Parathyroid adenoma (tissue), 2 donors: Measurements from ENCODE around the gene PALLD.
A peak's percentile ranks its signal among the peaks of the same experiment; 100 is the strongest.

Source experiments
- H2AFZ ChIP-seq: fragments of 300-600 bp; sonication (generic); one replicate; pipeline ENCODE4 v1.7.0; 2017; ENCODE audit warnings: antibody characterized with exemption, mild to moderate bottlenecking
- H3K27ac ChIP-seq: fragments of 300-600 bp; sonication (generic); one replicate; pipeline ENCODE4 v1.7.0; 2017
- H3K27me3 ChIP-seq: fragments of 300-600 bp; sonication (generic); one replicate; pipeline ENCODE4 v1.7.0; 2017; ENCODE audit warnings: low read length; ENCODE audit not compliant: control insufficient read depth, insufficient read depth
- H3K36me3 ChIP-seq: fragments of 300-600 bp; sonication (generic); one replicate; pipeline ENCODE4 v1.7.0; 2017; ENCODE audit warnings: low read length; ENCODE audit not compliant: control insufficient read depth, insufficient read depth
- H3K4me1 ChIP-seq: fragments of 300-600 bp; sonication (generic); one replicate; pipeline ENCODE4 v1.7.0; 2017; ENCODE audit warnings: control low read depth
- H3K4me2 ChIP-seq: fragments of 300-600 bp; sonication (generic); one replicate; pipeline ENCODE4 v1.7.0; 2017; ENCODE audit warnings: low read length
- H3K4me3 ChIP-seq: fragments of 300-600 bp; sonication (generic); one replicate; pipeline ENCODE4 v1.7.0; 2017; ENCODE audit warnings: low read depth, low read length
- H3K79me2 ChIP-seq: fragments of 300-600 bp; sonication (generic); one replicate; pipeline ENCODE4 v1.7.0; 2017; ENCODE audit warnings: control low read depth
- H3K9ac ChIP-seq: fragments of 300-600 bp; sonication (generic); one replicate; pipeline ENCODE4 v1.7.0; 2017; ENCODE audit warnings: mild to moderate bottlenecking
- H3K9me3 ChIP-seq: fragments of 300-600 bp; sonication (generic); one replicate; pipeline ENCODE4 v1.7.0; 2017; ENCODE audit warnings: low read length; ENCODE audit not compliant: control insufficient read depth
- TF ChIP-seq, protein P1 (sequence below): fragments of 300-600 bp; sonication (generic); IDR thresholded peaks from one replicate; pipeline ENCODE4 v1.7.0; 2017; ENCODE audit warnings: antibody characterized with exemption, mild to moderate bottlenecking
- donor health status: primary hyperparathyroidism.

PALLD gene

DNA sequence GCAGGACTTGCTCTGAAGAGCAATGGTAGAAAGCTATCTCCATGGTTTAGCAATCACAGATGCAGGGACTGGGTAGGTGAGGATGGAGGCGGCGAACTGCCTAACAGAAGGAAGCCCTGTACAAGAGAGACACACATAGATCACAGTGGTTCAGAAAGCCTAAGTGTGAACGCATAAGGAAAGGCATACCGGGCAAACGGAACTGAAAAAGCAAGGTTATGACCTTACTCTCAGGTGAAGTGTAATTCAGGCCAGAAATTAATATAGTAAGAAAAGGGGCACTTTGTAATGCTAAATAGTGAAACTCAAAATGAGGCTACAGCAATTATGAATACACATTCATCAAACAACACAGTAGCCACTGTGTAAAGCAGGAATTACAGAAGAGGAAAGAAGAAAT, 126.6 kb downstream of the PALLD start:
- no peaks in the 10 kb centered on the region for H3K36me3 ChIP-seq
- H3K4me2 ChIP-seq = no peak overlapping the region
- peak overlapping the region; percentile 33 for H2AFZ ChIP-seq

DNA sequence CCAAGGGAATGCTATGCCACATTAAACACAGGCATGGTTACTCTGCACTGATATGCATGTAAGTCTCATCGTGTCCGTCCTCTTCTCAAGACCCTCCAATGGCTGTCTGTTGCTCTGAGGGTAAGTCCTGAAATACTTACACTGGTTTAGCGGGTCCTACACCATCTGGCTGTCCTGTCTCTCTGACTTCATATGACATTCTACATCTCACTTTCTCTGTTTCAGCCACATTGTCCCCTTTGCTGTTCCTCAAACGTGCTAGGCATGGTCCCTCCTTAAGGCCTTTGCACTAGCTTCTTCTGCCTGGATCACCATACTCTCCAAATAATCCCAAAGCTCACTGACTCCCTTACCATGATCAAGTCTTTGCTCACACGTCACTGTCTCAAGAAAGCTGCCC, 131.4 kb downstream of the PALLD start:
- no peaks in the 10 kb centered on the region for H3K9me3 ChIP-seq
- peaks cover 2% of the 10 kb centered on the region for H3K79me2 ChIP-seq
- H3K9ac ChIP-seq = no peak overlapping the region
- no peaks in the 10 kb centered on the region for H3K36me3 ChIP-seq
- H3K4me3 ChIP-seq = no peak overlapping the region
- no peak overlapping the region for H2AFZ ChIP-seq
- peaks cover 8% of the 10 kb centered on the region for H3K4me1 ChIP-seq
- TF ChIP-seq, protein P1, sequence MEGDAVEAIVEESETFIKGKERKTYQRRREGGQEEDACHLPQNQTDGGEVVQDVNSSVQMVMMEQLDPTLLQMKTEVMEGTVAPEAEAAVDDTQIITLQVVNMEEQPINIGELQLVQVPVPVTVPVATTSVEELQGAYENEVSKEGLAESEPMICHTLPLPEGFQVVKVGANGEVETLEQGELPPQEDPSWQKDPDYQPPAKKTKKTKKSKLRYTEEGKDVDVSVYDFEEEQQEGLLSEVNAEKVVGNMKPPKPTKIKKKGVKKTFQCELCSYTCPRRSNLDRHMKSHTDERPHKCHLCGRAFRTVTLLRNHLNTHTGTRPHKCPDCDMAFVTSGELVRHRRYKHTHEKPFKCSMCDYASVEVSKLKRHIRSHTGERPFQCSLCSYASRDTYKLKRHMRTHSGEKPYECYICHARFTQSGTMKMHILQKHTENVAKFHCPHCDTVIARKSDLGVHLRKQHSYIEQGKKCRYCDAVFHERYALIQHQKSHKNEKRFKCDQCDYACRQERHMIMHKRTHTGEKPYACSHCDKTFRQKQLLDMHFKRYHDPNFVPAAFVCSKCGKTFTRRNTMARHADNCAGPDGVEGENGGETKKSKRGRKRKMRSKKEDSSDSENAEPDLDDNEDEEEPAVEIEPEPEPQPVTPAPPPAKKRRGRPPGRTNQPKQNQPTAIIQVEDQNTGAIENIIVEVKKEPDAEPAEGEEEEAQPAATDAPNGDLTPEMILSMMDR = no peak
- no peak overlapping the region for H3K27ac ChIP-seq
- H3K27me3 ChIP-seq = no peaks in the 10 kb centered on the region
- no peak overlapping the region for H3K4me2 ChIP-seq

More for the DNA sequence above, 126.6 kb downstream of the PALLD start:
- TF ChIP-seq, protein P1 = no peak
- no peaks in the 10 kb centered on the region for H3K27me3 ChIP-seq
- no peak overlapping the region for H3K27ac ChIP-seq
- no peaks in the 10 kb centered on the region for H3K9me3 ChIP-seq
- no peak overlapping the region for H3K9ac ChIP-seq
- H3K4me1 ChIP-seq = peaks cover 6% of the 10 kb centered on the region
- no peak overlapping the region for H3K4me3 ChIP-seq
- H3K79me2 ChIP-seq = no peaks in the 10 kb centered on the region

DNA sequence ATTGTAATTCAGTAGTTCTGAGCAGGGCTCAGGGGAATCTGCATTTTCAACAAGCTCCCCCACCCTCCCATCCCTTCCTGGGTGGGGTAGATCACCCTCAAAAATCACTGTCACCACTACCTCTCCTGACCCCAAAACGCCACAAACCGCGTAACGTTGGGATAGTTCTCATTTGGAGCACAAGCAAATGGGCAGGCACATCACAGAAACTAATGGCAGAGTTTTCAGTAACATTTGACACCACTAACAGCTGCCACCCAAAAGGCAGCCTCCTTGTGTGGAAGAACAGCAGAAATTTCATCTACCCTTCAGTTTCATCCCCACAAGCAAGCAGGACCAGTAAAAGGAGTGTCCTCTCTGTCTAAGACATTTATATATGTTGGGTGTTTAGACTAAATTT, 132.7 kb downstream of the PALLD start:
- H2AFZ ChIP-seq = no peak overlapping the region
- no peak overlapping the region for H3K4me3 ChIP-seq
- no peaks in the 10 kb centered on the region for H3K9me3 ChIP-seq
- H3K27ac ChIP-seq = peak overlapping the region; percentile 56
- H3K36me3 ChIP-seq = no peaks in the 10 kb centered on the region
- H3K9ac ChIP-seq = no peak overlapping the region
- H3K79me2 ChIP-seq = peaks cover 2% of the 10 kb centered on the region
- H3K4me1 ChIP-seq = peaks cover 8% of the 10 kb centered on the region
- H3K4me2 ChIP-seq = peak overlapping the region; percentile 28
- TF ChIP-seq, protein P1 = no peak
- no peaks in the 10 kb centered on the region for H3K27me3 ChIP-seq

DNA sequence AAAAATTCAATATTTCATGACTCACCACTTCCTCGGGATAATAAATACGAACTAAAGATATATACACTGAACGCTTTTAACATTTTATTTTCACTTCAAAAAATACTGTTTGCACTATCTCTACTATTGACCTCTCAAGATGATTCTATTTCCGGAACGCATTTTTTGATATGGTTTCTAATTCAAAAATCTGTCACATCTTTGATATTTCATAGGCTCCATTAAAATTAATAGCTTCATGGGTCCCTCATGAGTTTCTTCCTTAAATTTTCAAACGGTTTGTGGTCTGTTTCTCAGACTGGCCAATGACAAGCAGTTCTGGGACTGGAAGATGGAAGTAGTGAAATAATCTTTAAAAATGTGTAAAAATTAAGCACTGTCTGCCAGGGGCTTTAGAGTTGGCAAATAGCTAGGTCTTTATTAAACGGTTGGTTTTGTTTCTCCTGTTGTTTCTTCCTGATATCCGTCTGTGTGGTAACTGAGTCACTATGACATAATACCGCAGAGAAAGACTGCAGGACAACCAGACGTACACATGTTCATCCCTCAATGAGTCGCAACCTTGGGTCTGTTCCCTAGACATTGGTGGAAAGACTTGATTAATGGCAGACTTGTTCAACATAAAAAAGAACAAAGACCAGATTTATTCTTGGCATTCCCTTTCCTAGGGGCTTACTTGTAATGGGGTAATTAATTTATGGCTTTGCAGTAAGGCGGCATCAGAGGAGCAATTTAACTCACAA, 133.8 kb downstream of the PALLD start:
- H3K4me2 ChIP-seq = peak overlapping the region; percentile 82
- H3K9me3 ChIP-seq = no peaks in the 10 kb centered on the region
- H3K27me3 ChIP-seq = no peaks in the 10 kb centered on the region
- peaks cover 11% of the 10 kb centered on the region for H3K79me2 ChIP-seq
- TF ChIP-seq, protein P1 = no peak
- H3K4me3 ChIP-seq = peak overlapping the region; percentile 78
- peaks cover 12% of the 10 kb centered on the region for H3K4me1 ChIP-seq
- peak overlapping the region; percentile 58 for H2AFZ ChIP-seq
- H3K36me3 ChIP-seq = no peaks in the 10 kb centered on the region
- no peak overlapping the region for H3K9ac ChIP-seq
- H3K27ac ChIP-seq = peak overlapping the region; percentile 96
